ENCODE measurements around the gene SERTAD4. TPM values are rescaled to one million over a fixed set of nuclear protein-coding genes. Genes with fewer than 3 reads are reported as not detected.
"Not testable (repeated sequence)": the region's sequence is repeated elsewhere in the genome, so short reads cannot be mapped to it uniquely, and the experiment has no call there.

The SERTAD4 gene
- total RNA-seq, 1 donor from 2014 or later, result 1.5 TPM

- no peak for DNase-seq (ENCODE audit: low read depth, low spot score)
These were observed 25.3 kb downstream of the SERTAD4 start for GRCh38 chr1:210257698-210258529.

- no peak for DNase-seq (ENCODE audit: low read depth, low spot score)
These were observed 27.0 kb downstream of the SERTAD4 start for GRCh38 chr1:210259561-210259960.

- DNase-seq (ENCODE audit: low read depth, low spot score), result no peak
These were observed 27.5 kb downstream of the SERTAD4 start for GRCh38 chr1:210260096-210260495.

GRCh38 chr1:210262167-210262896 is 29.7 kb downstream of the SERTAD4 start:
- no peak for DNase-seq (ENCODE audit: low read depth, low spot score)

GRCh38 chr1:210262897-210263272 is 30.3 kb downstream of the SERTAD4 start:
- no peak for DNase-seq (ENCODE audit: low read depth, low spot score)

- no peak for DNase-seq (ENCODE audit: low read depth, low spot score)
These were observed 31.4 kb downstream of the SERTAD4 start for GRCh38 chr1:210263963-210264362.

GRCh38 chr1:210264496-210265380 is 32.1 kb downstream of the SERTAD4 start:
- no peak for DNase-seq (ENCODE audit: low read depth, low spot score)

- not testable (repeated sequence) for DNase-seq (ENCODE audit: low read depth, low spot score)
These were observed 32.9 kb downstream of the SERTAD4 start for GRCh38 chr1:210265392-210265955.

GRCh38 chr1:210269981-210270380 is 37.4 kb downstream of the SERTAD4 start:
- DNase-seq (ENCODE audit: low read depth, low spot score), result no peak

- DNase-seq (ENCODE audit: low read depth, low spot score), result no peak
These were observed 40.1 kb downstream of the SERTAD4 start for GRCh38 chr1:210272666-210273065.

GRCh38 chr1:210280221-210280620 is 47.6 kb downstream of the SERTAD4 start:
- DNase-seq (ENCODE audit: low read depth, low spot score), result no peak

GRCh38 chr1:210288116-210288515 is 55.5 kb downstream of the SERTAD4 start:
- no peak for DNase-seq (ENCODE audit: low read depth, low spot score)

GRCh38 chr1:210289248-210289647 is 56.7 kb downstream of the SERTAD4 start:
- no peak for DNase-seq (ENCODE audit: low read depth, low spot score)

- DNase-seq (ENCODE audit: low read depth, low spot score), result no peak
These were observed 58.6 kb downstream of the SERTAD4 start for GRCh38 chr1:210291081-210291764.

GRCh38 chr1:210291786-210292230 is 59.2 kb downstream of the SERTAD4 start:
- DNase-seq (ENCODE audit: low read depth, low spot score), result no peak

- no peak for DNase-seq (ENCODE audit: low read depth, low spot score)
These were observed 59.8 kb downstream of the SERTAD4 start for GRCh38 chr1:210292231-210292871.

- no peak for DNase-seq (ENCODE audit: low read depth, low spot score)
These were observed 60.6 kb downstream of the SERTAD4 start for GRCh38 chr1:210293171-210293607.

GRCh38 chr1:210294999-210295745 is 62.6 kb downstream of the SERTAD4 start:
- no peak for DNase-seq (ENCODE audit: low read depth, low spot score)

All from pulmonary artery endothelial cell (primary cell).